Neutrophil (primary cell): ENCODE measurements around the gene DNLZ.

Source experiments
- H3K27ac ChIP-seq: fragments of 200-600 bp; sonication (generic); 2 replicates; pipeline ENCODE4 v1.5.1; 2016; ENCODE audit warnings: mild to moderate bottlenecking, moderate library complexity
- H3K27me3 ChIP-seq: fragments of 200-600 bp; sonication (generic); 2 replicates; pipeline ENCODE4 v1.6.0; 2016; ENCODE audit warnings: mild to moderate bottlenecking
- H3K36me3 ChIP-seq: fragments of 200-600 bp; sonication (generic); 2 replicates; pipeline ENCODE4 v1.5.1; 2017
- H3K4me1 ChIP-seq, 2 experiments: fragments of 200-600 bp in 1 of 2; sonication (generic) in 1 of 2; 1 replicate in 1 of 2; 2 replicates in 1 of 2; pipeline versions ENCODE4 v1.5.1 to v1.6.1; 2013 to 2016; ENCODE audit warnings: low read depth in 1 of 2, low read length in 1 of 2, mild to moderate bottlenecking in 1 of 2, moderate library complexity in 1 of 2; ENCODE audit not compliant: control insufficient read depth in 1 of 2, insufficient read depth in 1 of 2
- H3K4me3 ChIP-seq, 2 experiments: fragments of 200-600 bp in 1 of 2; sonication (generic) in 1 of 2; 1 replicate in 1 of 2; 2 replicates in 1 of 2; pipeline ENCODE4 v1.5.1; 2013 to 2016; ENCODE audit warnings: low read depth in 1 of 2, low read length in 1 of 2, mild to moderate bottlenecking in 1 of 2, moderate library complexity in 1 of 2
- H3K9me3 ChIP-seq: fragments of 200-600 bp; sonication (generic); 2 replicates; pipeline ENCODE4 v1.5.1; 2016
- CTCF ChIP-seq: fragments of 200-600 bp; sonication (generic); IDR thresholded peaks from 2 replicates; pipeline ENCODE4 v1.5.1; 2016; ENCODE audit warnings: antibody characterized with exemption

The DNLZ gene

GRCh38 chr9:136403538-136403914, 40.0 kb upstream of the DNLZ start:
- H3K36me3 ChIP-seq, result peaks cover 24% of the 10 kb centered on the region
- H3K27me3 ChIP-seq, result peaks cover 5% of the 10 kb centered on the region
- no peaks in the 10 kb centered on the region for H3K9me3 ChIP-seq
- no peak for TF ChIP-seq CTCF
- no peak overlapping the region for H3K4me3 ChIP-seq
- H3K27ac ChIP-seq, result no peak overlapping the region
- peaks cover 15 to 17% of the 10 kb centered on the region in 2 experiments for H3K4me1 ChIP-seq

- no peak for TF ChIP-seq CTCF
- H3K27ac ChIP-seq, result no peak overlapping the region
- H3K4me1 ChIP-seq, result peaks cover 15 to 17% of the 10 kb centered on the region in 2 experiments
Measured at GRCh38 chr9:136402067-136402466, 38.5 kb upstream of the DNLZ start.

GRCh38 chr9:136401173-136401922, 37.8 kb upstream of the DNLZ start:
- H3K27ac ChIP-seq, result no peak overlapping the region
- no peaks in the 10 kb centered on the region for H3K9me3 ChIP-seq
- peaks cover 37% of the 10 kb centered on the region for H3K36me3 ChIP-seq
- TF ChIP-seq CTCF, result no peak
- H3K4me3 ChIP-seq, result no peak overlapping the region
- H3K27me3 ChIP-seq, result peaks cover 5% of the 10 kb centered on the region
- H3K4me1 ChIP-seq, result peaks cover 15 to 17% of the 10 kb centered on the region in 2 experiments

More at GRCh38 chr9:136402067-136402466, 38.5 kb upstream of the DNLZ start:
- H3K27me3 ChIP-seq, result peaks cover 5% of the 10 kb centered on the region
- H3K4me3 ChIP-seq, result no peak overlapping the region
- H3K9me3 ChIP-seq, result no peaks in the 10 kb centered on the region
- H3K36me3 ChIP-seq, result peaks cover 33% of the 10 kb centered on the region

GRCh38 chr9:136400038-136400834, 36.7 kb upstream of the DNLZ start, which contains the start of gene SNAPC4:
TSS of gene SNAPC4 (minus strand) at chr9:136400170. CDS start at chr9:136398428, 1,742 bp downstream.
- peak within 1 kb of the TSS; percentile 81 to 93 for H3K4me3 ChIP-seq
- peaks cover 5% of the 10 kb centered on the region for H3K27me3 ChIP-seq
- H3K4me1 ChIP-seq, result peaks cover 15 to 17% of the 10 kb centered on the region in 2 experiments
- peak; percentile 99 for TF ChIP-seq CTCF
- H3K36me3 ChIP-seq, result peaks cover 45% of the 10 kb centered on the region
- no peaks in the 10 kb centered on the region for H3K9me3 ChIP-seq
- peak within 1 kb of the TSS; percentile 57 for H3K27ac ChIP-seq

GRCh38 chr9:136399176-136400037, 35.9 kb upstream of the DNLZ start:
- Histone ChIP-seq H3K36me3 (peaks cover 46% of the 10 kb centered on the region), H3K9me3 (no peaks in the 10 kb centered on the region), H3K4me3 (peak overlapping the region; percentile 81 to 93), H3K27ac (peak overlapping the region; percentile 57), H3K4me1 (peaks cover 15 to 17% of the 10 kb centered on the region in 2 experiments), H3K27me3 (peaks cover 5% of the 10 kb centered on the region)
- TF ChIP-seq CTCF, result no peak
